Measurements from ENCODE around the gene SLC25A21.

DNA sequence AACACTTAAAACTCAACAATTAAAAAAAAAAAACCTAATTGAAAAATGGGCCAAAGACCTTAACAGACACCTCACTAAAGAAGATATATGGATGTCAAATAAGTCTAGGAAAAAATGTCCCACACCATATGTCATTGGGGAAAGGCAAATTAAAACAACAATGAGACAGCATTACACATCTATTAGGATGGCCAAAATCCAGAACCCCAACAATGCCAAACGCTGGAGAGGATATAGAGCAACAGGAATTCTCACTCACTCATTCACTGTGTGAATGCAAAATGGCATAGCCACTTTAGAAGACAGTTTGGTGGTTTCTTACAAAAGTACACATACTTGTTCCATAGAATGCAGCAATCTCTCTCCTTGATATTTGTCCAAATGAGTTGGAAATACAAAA is 173.7 kb downstream of the SLC25A21 start:
- no peak for TF ChIP-seq EP300 (IDR thresholded peaks at IDR 0.05)
- no peak for TF ChIP-seq RAD21 (conservative IDR thresholded peaks at IDR 0.05 in 1 of 2, IDR thresholded peaks at IDR 0.05 in 1 of 2)
- no peak for TF ChIP-seq POLR2A (IDR thresholded peaks at IDR 0.05; ENCODE audit: low read length)
- TF ChIP-seq, protein P1, sequence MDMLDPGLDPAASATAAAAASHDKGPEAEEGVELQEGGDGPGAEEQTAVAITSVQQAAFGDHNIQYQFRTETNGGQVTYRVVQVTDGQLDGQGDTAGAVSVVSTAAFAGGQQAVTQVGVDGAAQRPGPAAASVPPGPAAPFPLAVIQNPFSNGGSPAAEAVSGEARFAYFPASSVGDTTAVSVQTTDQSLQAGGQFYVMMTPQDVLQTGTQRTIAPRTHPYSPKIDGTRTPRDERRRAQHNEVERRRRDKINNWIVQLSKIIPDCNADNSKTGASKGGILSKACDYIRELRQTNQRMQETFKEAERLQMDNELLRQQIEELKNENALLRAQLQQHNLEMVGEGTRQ (IDR thresholded peaks at IDR 0.05), result no peak
- TF ChIP-seq, protein P2, sequence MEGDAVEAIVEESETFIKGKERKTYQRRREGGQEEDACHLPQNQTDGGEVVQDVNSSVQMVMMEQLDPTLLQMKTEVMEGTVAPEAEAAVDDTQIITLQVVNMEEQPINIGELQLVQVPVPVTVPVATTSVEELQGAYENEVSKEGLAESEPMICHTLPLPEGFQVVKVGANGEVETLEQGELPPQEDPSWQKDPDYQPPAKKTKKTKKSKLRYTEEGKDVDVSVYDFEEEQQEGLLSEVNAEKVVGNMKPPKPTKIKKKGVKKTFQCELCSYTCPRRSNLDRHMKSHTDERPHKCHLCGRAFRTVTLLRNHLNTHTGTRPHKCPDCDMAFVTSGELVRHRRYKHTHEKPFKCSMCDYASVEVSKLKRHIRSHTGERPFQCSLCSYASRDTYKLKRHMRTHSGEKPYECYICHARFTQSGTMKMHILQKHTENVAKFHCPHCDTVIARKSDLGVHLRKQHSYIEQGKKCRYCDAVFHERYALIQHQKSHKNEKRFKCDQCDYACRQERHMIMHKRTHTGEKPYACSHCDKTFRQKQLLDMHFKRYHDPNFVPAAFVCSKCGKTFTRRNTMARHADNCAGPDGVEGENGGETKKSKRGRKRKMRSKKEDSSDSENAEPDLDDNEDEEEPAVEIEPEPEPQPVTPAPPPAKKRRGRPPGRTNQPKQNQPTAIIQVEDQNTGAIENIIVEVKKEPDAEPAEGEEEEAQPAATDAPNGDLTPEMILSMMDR (IDR thresholded peaks at IDR 0.05), result no peak
- TF ChIP-seq ESRRA (IDR thresholded peaks at IDR 0.05; ENCODE audit: borderline replicate concordance, low read length), result no peak
- no peak for TF ChIP-seq JUN (IDR thresholded peaks at IDR 0.05)
- no peak for TF ChIP-seq RCOR1 (IDR thresholded peaks at IDR 0.05; ENCODE audit: low read depth, low read length)
- no peak for TF ChIP-seq CHD2 (IDR thresholded peaks at IDR 0.05; ENCODE audit: low read length, partially characterized antibody)
- TF ChIP-seq, protein P3, sequence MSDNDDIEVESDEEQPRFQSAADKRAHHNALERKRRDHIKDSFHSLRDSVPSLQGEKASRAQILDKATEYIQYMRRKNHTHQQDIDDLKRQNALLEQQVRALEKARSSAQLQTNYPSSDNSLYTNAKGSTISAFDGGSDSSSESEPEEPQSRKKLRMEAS (IDR thresholded peaks at IDR 0.05), result no peak
- TF ChIP-seq RNF2 (IDR thresholded peaks at IDR 0.05; ENCODE audit: borderline replicate concordance, low read depth), result no peak
- TF ChIP-seq, protein P4, sequence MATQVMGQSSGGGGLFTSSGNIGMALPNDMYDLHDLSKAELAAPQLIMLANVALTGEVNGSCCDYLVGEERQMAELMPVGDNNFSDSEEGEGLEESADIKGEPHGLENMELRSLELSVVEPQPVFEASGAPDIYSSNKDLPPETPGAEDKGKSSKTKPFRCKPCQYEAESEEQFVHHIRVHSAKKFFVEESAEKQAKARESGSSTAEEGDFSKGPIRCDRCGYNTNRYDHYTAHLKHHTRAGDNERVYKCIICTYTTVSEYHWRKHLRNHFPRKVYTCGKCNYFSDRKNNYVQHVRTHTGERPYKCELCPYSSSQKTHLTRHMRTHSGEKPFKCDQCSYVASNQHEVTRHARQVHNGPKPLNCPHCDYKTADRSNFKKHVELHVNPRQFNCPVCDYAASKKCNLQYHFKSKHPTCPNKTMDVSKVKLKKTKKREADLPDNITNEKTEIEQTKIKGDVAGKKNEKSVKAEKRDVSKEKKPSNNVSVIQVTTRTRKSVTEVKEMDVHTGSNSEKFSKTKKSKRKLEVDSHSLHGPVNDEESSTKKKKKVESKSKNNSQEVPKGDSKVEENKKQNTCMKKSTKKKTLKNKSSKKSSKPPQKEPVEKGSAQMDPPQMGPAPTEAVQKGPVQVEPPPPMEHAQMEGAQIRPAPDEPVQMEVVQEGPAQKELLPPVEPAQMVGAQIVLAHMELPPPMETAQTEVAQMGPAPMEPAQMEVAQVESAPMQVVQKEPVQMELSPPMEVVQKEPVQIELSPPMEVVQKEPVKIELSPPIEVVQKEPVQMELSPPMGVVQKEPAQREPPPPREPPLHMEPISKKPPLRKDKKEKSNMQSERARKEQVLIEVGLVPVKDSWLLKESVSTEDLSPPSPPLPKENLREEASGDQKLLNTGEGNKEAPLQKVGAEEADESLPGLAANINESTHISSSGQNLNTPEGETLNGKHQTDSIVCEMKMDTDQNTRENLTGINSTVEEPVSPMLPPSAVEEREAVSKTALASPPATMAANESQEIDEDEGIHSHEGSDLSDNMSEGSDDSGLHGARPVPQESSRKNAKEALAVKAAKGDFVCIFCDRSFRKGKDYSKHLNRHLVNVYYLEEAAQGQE (IDR thresholded peaks at IDR 0.05), result no peak
- TF ChIP-seq MAZ (IDR thresholded peaks at IDR 0.05; ENCODE audit: borderline replicate concordance, low read depth, low read length), result no peak
- no peak for TF ChIP-seq NR3C1 (IDR thresholded peaks at IDR 0.05)
